Sigmoid colon (tissue), 4 donors: Measurements from ENCODE around the gene GOLGA7B.

Source experiments
- CTCF ChIP-seq, 4 experiments: fragments of 450-650 bp in 3 of 4; fragments of 200-600 bp in 1 of 4; IDR thresholded peaks; one replicate each; pipeline ENCODE4 v1.5.1; 2016 to 2019; ENCODE audit warnings: antibody characterized with exemption in 4 of 4, mild to moderate bottlenecking in 3 of 4, moderate library complexity in 2 of 4
- EP300 ChIP-seq, 4 donors: sonication (generic); formaldehyde crosslinking; IDR thresholded peaks; one replicate each; pipeline ENCODE4 v1.6.1; 2017; ENCODE audit warnings: antibody characterized with exemption in 4 of 4
- POLR2A ChIP-seq, 2 donors: fragments of 450-650 bp; IDR thresholded peaks; one replicate each; pipeline ENCODE4 v1.6.1; 2016; ENCODE audit warnings: antibody characterized with exemption in 2 of 2, mild to moderate bottlenecking in 2 of 2, moderate library complexity in 2 of 2
- POLR2AphosphoS5 ChIP-seq, 4 donors: sonication (generic); formaldehyde crosslinking; IDR thresholded peaks; one replicate each; pipeline ENCODE4 v1.6.1; 2017; ENCODE audit warnings: antibody characterized with exemption in 4 of 4

- TF ChIP-seq POLR2A (IDR thresholded peaks at IDR 0.05) (no peak), POLR2AphosphoS5 (IDR thresholded peaks at IDR 0.05) (no peak), EP300 (IDR thresholded peaks at IDR 0.05) (no peak), CTCF (IDR thresholded peaks at IDR 0.05) (no peak)
Observed at GRCh38 chr10:97827702-97828291, 21.8 kb upstream of the GOLGA7B start.
